ENCODE data around the gene PODXL2.

The PODXL2 gene

GRCh38 chr3:127606086-127606805 lies 22.7 kb upstream of the PODXL2 start:
- no peak for DNase-seq (ENCODE audit: low read depth)

GRCh38 chr3:127606981-127607595 lies 21.9 kb upstream of the PODXL2 start:
- DNase-seq (ENCODE audit: low read depth), result no peak

GRCh38 chr3:127607675-127608361 lies 21.2 kb upstream of the PODXL2 start:
- DNase-seq (ENCODE audit: low read depth), result no peak

- DNase-seq (ENCODE audit: low read depth), result no peak
Measured at GRCh38 chr3:127608362-127608718, 20.6 kb upstream of the PODXL2 start.

- DNase-seq (ENCODE audit: low read depth), result no peak
Measured at GRCh38 chr3:127610105-127610504, 18.9 kb upstream of the PODXL2 start.

GRCh38 chr3:127611251-127611650 lies 17.7 kb upstream of the PODXL2 start:
- no peak for DNase-seq (ENCODE audit: low read depth)

GRCh38 chr3:127612966-127613365 lies 16.0 kb upstream of the PODXL2 start:
- DNase-seq (ENCODE audit: low read depth), result no peak

- no peak for DNase-seq (ENCODE audit: low read depth)
Measured at GRCh38 chr3:127613406-127613805, 15.6 kb upstream of the PODXL2 start.

- no peak for DNase-seq (ENCODE audit: low read depth)
Measured at GRCh38 chr3:127614928-127615589, 13.9 kb upstream of the PODXL2 start.

GRCh38 chr3:127615631-127616305 lies 13.2 kb upstream of the PODXL2 start:
- DNase-seq (ENCODE audit: low read depth), result no peak

- no peak for DNase-seq (ENCODE audit: low read depth)
Measured at GRCh38 chr3:127616836-127617605, 12.0 kb upstream of the PODXL2 start.

GRCh38 chr3:127618891-127619290 lies 10.1 kb upstream of the PODXL2 start:
- no peak for DNase-seq (ENCODE audit: low read depth)

- no peak for DNase-seq (ENCODE audit: low read depth)
Measured at GRCh38 chr3:127620637-127621375, 8.2 kb upstream of the PODXL2 start.

- no peak for DNase-seq (ENCODE audit: low read depth)
Measured at GRCh38 chr3:127622031-127622430, 7.0 kb upstream of the PODXL2 start.

GRCh38 chr3:127622772-127623576 lies 6.0 kb upstream of the PODXL2 start:
- DNase-seq (ENCODE audit: low read depth), result no peak

- no peak for DNase-seq (ENCODE audit: low read depth)
Measured at GRCh38 chr3:127624063-127624462, 4.9 kb upstream of the PODXL2 start.

- DNase-seq (ENCODE audit: low read depth), result no peak
Measured at GRCh38 chr3:127625821-127626220, 3.2 kb upstream of the PODXL2 start.

- DNase-seq (ENCODE audit: low read depth), result no peak
Measured at GRCh38 chr3:127628426-127628787, 578 bp upstream of the PODXL2 start.

GRCh38 chr3:127629467-127630403 lies 750 bp downstream of the PODXL2 start:
- DNase-seq (ENCODE audit: low read depth), result peak; percentile 10

All from activated T-cell treated with anti-CD3 and anti-CD28 coated beads for 1 hour (primary cell).